ENCODE measurements around the gene IQGAP3.
A peak's percentile ranks its signal among the peaks of the same experiment; 100 is the strongest.

IQGAP3 gene

DNA sequence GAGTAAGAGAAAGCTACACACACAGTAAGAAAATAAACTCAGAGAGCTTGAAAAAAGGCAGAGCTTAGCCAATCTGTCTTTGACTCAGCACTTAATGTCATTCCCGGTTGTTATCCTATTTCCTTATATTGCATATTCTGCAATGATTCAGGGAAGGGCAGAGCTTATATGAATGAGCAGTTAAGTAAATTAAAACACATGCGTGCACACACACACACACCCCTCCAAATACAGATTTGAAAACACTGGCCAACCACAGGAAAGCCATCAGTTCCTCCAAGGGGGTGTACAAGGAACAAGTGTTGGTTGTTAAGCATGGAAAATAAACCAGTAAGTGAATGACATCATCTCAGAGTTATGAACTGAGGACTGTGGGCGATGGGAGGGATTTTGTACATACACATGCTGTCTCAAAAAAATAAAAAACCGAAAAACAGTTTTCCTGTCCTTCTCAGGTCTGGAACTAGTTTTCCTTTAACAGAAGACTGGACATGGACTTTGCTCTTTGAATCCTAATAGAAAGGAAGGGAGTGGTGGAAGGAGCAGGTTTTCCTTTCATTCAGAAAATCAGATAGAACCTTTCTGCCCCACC is 1.0 kb downstream of the IQGAP3 start:
- no peak overlapping the region for H3K4ac ChIP-seq (ENCODE audit: low read depth in 1 of 2, low read length in 2 of 2)
- H2BK15ac ChIP-seq (ENCODE audit: low read depth, poor library complexity, severe bottlenecking): no peak overlapping the region
- H4K91ac ChIP-seq (ENCODE audit: low read length): no peak overlapping the region
- peak overlapping the region; percentile 16 for H3K27ac ChIP-seq (ENCODE audit: low read length, poor library complexity, severe bottlenecking)
- no peak overlapping the region for H2BK5ac ChIP-seq (ENCODE audit: low read depth, low read length, poor library complexity, severe bottlenecking)
- peak overlapping the region; percentile 99 for H3K4me2 ChIP-seq (ENCODE audit: low read length, poor library complexity, severe bottlenecking)
- no peak overlapping the region for H2AFZ ChIP-seq (ENCODE audit: low read depth, low read length)
- H2BK12ac ChIP-seq (ENCODE audit: low read length in 2 of 2): no peak overlapping the region
- no peak overlapping the region for H3K23ac ChIP-seq (ENCODE audit: low read length in 2 of 2)
- DNase-seq: peak; percentile 91
- peaks cover 18% of the 10 kb centered on the region for H3K79me1 ChIP-seq (replicated peaks; ENCODE audit: low read length, poor library complexity, severe bottlenecking)
- H3K9ac ChIP-seq (ENCODE audit: low read length): peak overlapping the region; percentile 89
- 0% methylated on average over 1 of the region's 4 CpGs for WGBS
- no peak overlapping the region for H2AK5ac ChIP-seq (ENCODE audit: low read length, severe bottlenecking)
- H3K4me1 ChIP-seq (ENCODE audit: control insufficient read depth, insufficient read depth, low read depth, low read length): peaks cover 8% of the 10 kb centered on the region
- H3K27me3 ChIP-seq (ENCODE audit: control insufficient read depth in 1 of 2, insufficient read depth in 1 of 2, low read length in 2 of 2): peaks cover 17 to 20% of the 10 kb centered on the region in 2 experiments
- H3K14ac ChIP-seq (ENCODE audit: low read length in 2 of 2): no peak overlapping the region
- H3K4me3 ChIP-seq (ENCODE audit: insufficient read depth in 1 of 2, low read depth in 1 of 2, low read length in 2 of 2): peak overlapping the region in 1 of 2 experiments; percentile 87
- H3K9me3 ChIP-seq (ENCODE audit: control insufficient read depth, low read length): no peaks in the 10 kb centered on the region
- no peak overlapping the region for H4K8ac ChIP-seq (ENCODE audit: low read length)
- no peak overlapping the region for H3K18ac ChIP-seq (ENCODE audit: low read depth in 1 of 2, low read length in 2 of 2)
- no peak overlapping the region for H2BK120ac ChIP-seq (ENCODE audit: low read depth, low read length)
- H3K36me3 ChIP-seq (ENCODE audit: control insufficient read depth in 1 of 2, insufficient read depth in 2 of 2, low read depth in 1 of 2, low read length in 2 of 2): peaks cover under 1 to 3% of the 10 kb centered on the region in 2 experiments

GRCh38 chr1:156566436-156566835 is 5.9 kb downstream of the IQGAP3 start:
- Histone ChIP-seq H3K18ac (ENCODE audit: low read depth in 1 of 2, low read length in 2 of 2) (no peak overlapping the region), H4K91ac (ENCODE audit: low read length) (no peak overlapping the region), H2AFZ (ENCODE audit: low read depth, low read length) (no peak overlapping the region), H3K27ac (ENCODE audit: low read length, poor library complexity, severe bottlenecking) (no peak overlapping the region), H3K79me1 (replicated peaks; ENCODE audit: low read length, poor library complexity, severe bottlenecking) (peaks cover 16% of the 10 kb centered on the region), H3K4me3 (ENCODE audit: insufficient read depth in 1 of 2, low read depth in 1 of 2, low read length in 2 of 2) (no peak overlapping the region), H2BK5ac (ENCODE audit: low read depth, low read length, poor library complexity, severe bottlenecking) (no peak overlapping the region), H3K4me1 (ENCODE audit: control insufficient read depth, insufficient read depth, low read depth, low read length) (no peaks in the 10 kb centered on the region), H4K8ac (ENCODE audit: low read length) (no peak overlapping the region), H3K27me3 (ENCODE audit: control insufficient read depth in 1 of 2, insufficient read depth in 1 of 2, low read length in 2 of 2) (no peaks in the 10 kb centered on the region), H3K9me3 (ENCODE audit: control insufficient read depth, low read length) (no peaks in the 10 kb centered on the region), H3K4ac (ENCODE audit: low read depth in 1 of 2, low read length in 2 of 2) (no peak overlapping the region), H3K4me2 (ENCODE audit: low read length, poor library complexity, severe bottlenecking) (no peak overlapping the region), H2BK15ac (ENCODE audit: low read depth, poor library complexity, severe bottlenecking) (no peak overlapping the region), H3K36me3 (ENCODE audit: control insufficient read depth in 1 of 2, insufficient read depth in 2 of 2, low read depth in 1 of 2, low read length in 2 of 2) (peaks cover 9 to 16% of the 10 kb centered on the region in 2 experiments), H3K9ac (ENCODE audit: low read length) (no peak overlapping the region), H3K23ac (ENCODE audit: low read length in 2 of 2) (no peak overlapping the region), H2AK5ac (ENCODE audit: low read length, severe bottlenecking) (no peak overlapping the region), H2BK12ac (ENCODE audit: low read length in 2 of 2) (no peak overlapping the region), H3K14ac (ENCODE audit: low read length in 2 of 2) (no peak overlapping the region), H2BK120ac (ENCODE audit: low read depth, low read length) (no peak overlapping the region)
- 84% methylated on average over 4 of the region's 4 CpGs for WGBS
- no peak for DNase-seq

DNA sequence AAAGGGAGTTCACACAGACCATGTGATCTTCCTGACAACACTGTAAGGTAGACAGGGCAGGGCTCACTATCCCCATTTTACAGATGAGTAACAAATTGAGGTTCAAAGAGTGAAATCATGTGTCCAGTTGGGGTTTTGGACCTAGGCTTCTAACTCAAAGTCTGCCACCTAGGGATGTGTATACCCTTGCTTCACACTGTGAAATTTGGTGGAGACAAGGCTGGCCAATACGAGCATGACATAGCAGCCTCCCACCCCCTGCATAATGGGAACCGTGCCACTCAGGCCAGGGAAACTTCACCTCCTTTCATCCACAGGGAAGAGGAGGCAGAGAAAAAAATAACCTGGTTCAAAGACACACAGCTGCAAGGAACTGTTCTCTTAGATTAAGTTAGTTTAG is 6.8 kb downstream of the IQGAP3 start:
- Histone ChIP-seq H3K4ac (ENCODE audit: low read depth in 1 of 2, low read length in 2 of 2) (no peak overlapping the region), H2BK5ac (ENCODE audit: low read depth, low read length, poor library complexity, severe bottlenecking) (no peak overlapping the region), H2AK5ac (ENCODE audit: low read length, severe bottlenecking) (no peak overlapping the region), H3K4me3 (ENCODE audit: insufficient read depth in 1 of 2, low read depth in 1 of 2, low read length in 2 of 2) (no peak overlapping the region), H3K18ac (ENCODE audit: low read depth in 1 of 2, low read length in 2 of 2) (no peak overlapping the region), H3K9me3 (ENCODE audit: control insufficient read depth, low read length) (no peaks in the 10 kb centered on the region), H3K36me3 (ENCODE audit: control insufficient read depth in 1 of 2, insufficient read depth in 2 of 2, low read depth in 1 of 2, low read length in 2 of 2) (peaks cover 9 to 16% of the 10 kb centered on the region in 2 experiments), H3K23ac (ENCODE audit: low read length in 2 of 2) (no peak overlapping the region), H3K79me1 (replicated peaks; ENCODE audit: low read length, poor library complexity, severe bottlenecking) (peaks cover 16% of the 10 kb centered on the region), H3K4me2 (ENCODE audit: low read length, poor library complexity, severe bottlenecking) (no peak overlapping the region), H3K4me1 (ENCODE audit: control insufficient read depth, insufficient read depth, low read depth, low read length) (no peaks in the 10 kb centered on the region), H3K14ac (ENCODE audit: low read length in 2 of 2) (no peak overlapping the region), H3K27ac (ENCODE audit: low read length, poor library complexity, severe bottlenecking) (no peak overlapping the region), H3K27me3 (ENCODE audit: control insufficient read depth in 1 of 2, insufficient read depth in 1 of 2, low read length in 2 of 2) (no peaks in the 10 kb centered on the region), H4K8ac (ENCODE audit: low read length) (no peak overlapping the region), H4K91ac (ENCODE audit: low read length) (no peak overlapping the region), H2BK15ac (ENCODE audit: low read depth, poor library complexity, severe bottlenecking) (no peak overlapping the region), H2BK12ac (ENCODE audit: low read length in 2 of 2) (no peak overlapping the region), H2BK120ac (ENCODE audit: low read depth, low read length) (no peak overlapping the region), H3K9ac (ENCODE audit: low read length) (no peak overlapping the region), H2AFZ (ENCODE audit: low read depth, low read length) (no peak overlapping the region)
- DNase-seq: no peak
- WGBS: 86% methylated on average over 1 of the region's 2 CpGs

DNA sequence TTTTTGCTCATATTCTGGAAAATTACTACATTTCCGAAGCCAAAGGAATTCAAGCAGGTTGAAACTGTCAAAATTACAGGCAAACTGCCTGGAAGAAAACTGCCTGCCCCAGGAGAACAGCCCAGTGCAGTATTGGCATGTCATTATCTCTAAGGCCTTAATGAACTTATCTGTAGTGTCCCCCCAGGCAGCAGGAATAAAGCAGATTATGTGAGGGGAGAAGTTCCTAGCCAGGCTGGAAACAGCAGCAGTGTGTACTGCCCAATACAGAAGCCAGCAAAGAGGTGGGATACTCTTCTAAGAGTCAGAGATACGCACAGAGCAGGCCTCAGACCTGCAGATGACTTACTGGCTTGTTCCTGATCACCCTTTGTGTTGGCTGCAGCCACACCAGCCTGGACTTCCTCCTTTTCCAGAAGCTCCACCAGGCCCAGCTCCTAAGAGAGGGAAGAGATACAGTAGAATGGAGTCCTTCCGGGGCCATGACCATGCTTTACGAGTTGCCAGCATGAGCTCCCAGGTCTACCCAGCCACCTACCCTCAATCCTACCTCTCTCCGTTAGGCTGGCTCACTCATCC is 11.7 kb downstream of the IQGAP3 start:
- no peak overlapping the region for H2AK5ac ChIP-seq (ENCODE audit: low read length, severe bottlenecking)
- no peaks in the 10 kb centered on the region for H3K9me3 ChIP-seq (ENCODE audit: control insufficient read depth, low read length)
- H2AFZ ChIP-seq (ENCODE audit: low read depth, low read length): no peak overlapping the region
- H3K14ac ChIP-seq (ENCODE audit: low read length in 2 of 2): no peak overlapping the region
- H2BK15ac ChIP-seq (ENCODE audit: low read depth, poor library complexity, severe bottlenecking): no peak overlapping the region
- H3K27me3 ChIP-seq (ENCODE audit: control insufficient read depth in 1 of 2, insufficient read depth in 1 of 2, low read length in 2 of 2): no peaks in the 10 kb centered on the region
- no peak overlapping the region for H2BK12ac ChIP-seq (ENCODE audit: low read length in 2 of 2)
- no peak overlapping the region for H3K23ac ChIP-seq (ENCODE audit: low read length in 2 of 2)
- no peak for DNase-seq
- H3K18ac ChIP-seq (ENCODE audit: low read depth in 1 of 2, low read length in 2 of 2): no peak overlapping the region
- no peak overlapping the region for H3K4me2 ChIP-seq (ENCODE audit: low read length, poor library complexity, severe bottlenecking)
- H3K36me3 ChIP-seq (ENCODE audit: control insufficient read depth in 1 of 2, insufficient read depth in 2 of 2, low read depth in 1 of 2, low read length in 2 of 2): peaks cover 8 to 23% of the 10 kb centered on the region in 2 experiments
- no peak overlapping the region for H3K9ac ChIP-seq (ENCODE audit: low read length)
- H2BK5ac ChIP-seq (ENCODE audit: low read depth, low read length, poor library complexity, severe bottlenecking): no peak overlapping the region
- no peak overlapping the region for H4K8ac ChIP-seq (ENCODE audit: low read length)
- peaks cover 2% of the 10 kb centered on the region for H3K79me1 ChIP-seq (replicated peaks; ENCODE audit: low read length, poor library complexity, severe bottlenecking)
- WGBS: 75% methylated on average over 5 of the region's 5 CpGs
- no peak overlapping the region for H3K4me3 ChIP-seq (ENCODE audit: insufficient read depth in 1 of 2, low read depth in 1 of 2, low read length in 2 of 2)
- H3K4ac ChIP-seq (ENCODE audit: low read depth in 1 of 2, low read length in 2 of 2): no peak overlapping the region
- H4K91ac ChIP-seq (ENCODE audit: low read length): no peak overlapping the region
- no peak overlapping the region for H2BK120ac ChIP-seq (ENCODE audit: low read depth, low read length)
- H3K27ac ChIP-seq (ENCODE audit: low read length, poor library complexity, severe bottlenecking): no peak overlapping the region
- H3K4me1 ChIP-seq (ENCODE audit: control insufficient read depth, insufficient read depth, low read depth, low read length): peaks cover 4% of the 10 kb centered on the region

All from mesenchymal stem cell (in vitro differentiated cells and primary cell).